Stomach (tissue), 4 donors: ENCODE measurements around the gene NTN1.

Source experiments
- CTCF ChIP-seq, 7 experiments: fragments of 450-650 bp in 4 of 7; fragments of 200-600 bp in 3 of 7; sonication (generic) in 3 of 7; IDR thresholded peaks; one replicate each; pipeline ENCODE4 v1.5.1; 2016 to 2019; ENCODE audit warnings: antibody characterized with exemption in 7 of 7, control low read depth in 2 of 7, mild to moderate bottlenecking in 1 of 7
- EP300 ChIP-seq: sonication (generic); formaldehyde crosslinking; IDR thresholded peaks from one replicate; pipeline ENCODE4 v1.6.1; 2017; ENCODE audit warnings: antibody characterized with exemption
- POLR2A ChIP-seq, 4 donors: fragments of 450-650 bp; IDR thresholded peaks; one replicate each; pipeline ENCODE4 v1.6.1; 2016; ENCODE audit warnings: antibody characterized with exemption in 4 of 4, control low read depth in 2 of 4, mild to moderate bottlenecking in 1 of 4, moderate library complexity in 1 of 4

GRCh38 chr17:9121186-9121820 is 100.0 kb downstream of the NTN1 start:
- no peak for TF ChIP-seq CTCF (IDR thresholded peaks at IDR 0.05)
- no peak for TF ChIP-seq POLR2A (IDR thresholded peaks at IDR 0.05)
- no peak for TF ChIP-seq EP300
